ENCODE results near the gene ADAP1. TPM values are rescaled to one million over a fixed set of nuclear protein-coding genes. Genes with fewer than 3 reads are reported as not detected.
A peak's percentile ranks its signal among the peaks of the same experiment; 100 is the strongest.

The ADAP1 gene
- total and polyA plus RNA-seq, 2 of the 13 experiments (the other 11 are each of a cell fraction or from before 2014, with no cell fraction given), result 10.5 to 24.6 TPM

- TF ChIP-seq ZNF407 (CRISPR knock-in tag; IDR thresholded peaks at IDR 0.05; ENCODE audit: not compliant biosample characterization) (peak; percentile 41), ZNF609 (CRISPR knock-in tag; IDR thresholded peaks at IDR 0.05; ENCODE audit: borderline replicate concordance) (no peak), ATF4 (CRISPR knock-in tag; IDR thresholded peaks at IDR 0.05) (no peak), TBL1XR1 (IDR thresholded peaks at IDR 0.05; ENCODE audit: borderline replicate concordance, low read length, partially characterized antibody) (peak; percentile 29), TFDP2 (CRISPR knock-in tag; IDR thresholded peaks at IDR 0.05) (peak; percentile 75; the same call in 1 of the 2 replicates), IRF9 (CRISPR knock-in tag; IDR thresholded peaks at IDR 0.05; ENCODE audit: borderline replicate concordance) (no peak; the same call in none of the 2 replicates), ZNF264 (CRISPR knock-in tag; IDR thresholded peaks at IDR 0.05) (peak; percentile 81; the same call in 1 of the 2 replicates), LCORL (IDR thresholded peaks at IDR 0.05) (no peak), LCORL (CRISPR knock-in tag; IDR thresholded peaks at IDR 0.05) (peak; percentile 56; the same call in 1 of the 2 replicates), NR2F6 (IDR thresholded peaks at IDR 0.05) (peak; percentile 62), NR2F6 (CRISPR knock-in tag; IDR thresholded peaks at IDR 0.05) (peak; percentile 62)
Measured at GRCh38 chr7:977326-978048, 23.0 kb upstream of the ADAP1 start (continued).
